HCT116 (cell line): ENCODE results near the gene GMDS. TPM values are rescaled to one million over a fixed set of nuclear protein-coding genes. Genes with fewer than 3 reads are reported as not detected.

Experiments used
- ATAC-seq: fragments of 200-7000 bp; cut with Tn5 transposase; 2 replicates; pipeline ENCODE4 v1.9.1; 2020; ENCODE audit warnings: mild to moderate bottlenecking, moderate library complexity
- BruUV-seq: library from RNA; stranded (reverse); fragments of 400-500 nt; replicated peaks from 2 replicates; lab custom pipeline; 2021; lab: Mats Ljungman, UMichigan
- CTCF ChIA-PET: fragments of 300-600 bp; sonication (Branson Sonifier 250); formaldehyde crosslinking; loops from one replicate; lab custom pipeline; 2021; ENCODE audit warnings: antibody characterized with exemption; lab: Charles Lee
- POLR2A ChIA-PET: fragments of 300-600, 350-600 bp; sonication (Branson Sonifier 250); formaldehyde crosslinking; loops from one replicate; lab custom pipeline; 2021; ENCODE audit warnings: antibody characterized with exemption; lab: Charles Lee
- RAD21 ChIA-PET, 2 experiments: fragments of 300-600 bp; sonication (Branson Sonifier 250); formaldehyde crosslinking; loops; one replicate each; lab custom pipeline; 2023; ENCODE audit warnings: low total read pairs in 2 of 2; ENCODE audit not compliant: uncharacterized antibody in 2 of 2, unreplicated experiment in 2 of 2, low non-redundant PET in 1 of 2; lab: Charles Lee
- DNase-seq: peaks from one replicate; pipeline ENCODE4 v3.0.0-alpha.2; 2010; ENCODE audit warnings: low read depth, low spot score
- H2AFZ ChIP-seq: fragments of 200-600 bp; shearing (Covaris generic), sonication (generic); 2 replicates; pipeline ENCODE4 v1.6.1; 2017; ENCODE audit warnings: low read depth, mixed run types, mixed read lengths, antibody characterized with exemption, low read length; ENCODE audit not compliant: poor library complexity, severe bottlenecking
- H3K27ac ChIP-seq: 2 replicates; pipeline ENCODE4 v1.5.1; 2012; ENCODE audit warnings: low read depth, low read length
- H3K27me3 ChIP-seq: fragments of 200-600 bp; sonication (generic); 2 replicates; pipeline ENCODE4 v1.6.1; 2016; ENCODE audit warnings: mixed run types, low read length, mixed read lengths; ENCODE audit not compliant: insufficient read depth
- H3K36me3 ChIP-seq, 2 experiments: fragments of 200-500 bp in 1 of 2; fragments of 200-600 bp in 1 of 2; sonication (Bioruptor generic) in 1 of 2; sonication (generic) in 1 of 2; 2 replicates each; pipeline versions ENCODE4 v1.5.1 to v1.6.1; 2014 to 2016; ENCODE audit warnings: low read length in 2 of 2, inconsistent platforms in 1 of 2, mixed read lengths in 1 of 2, mixed run types in 1 of 2; ENCODE audit not compliant: insufficient read depth in 2 of 2, control insufficient read depth in 1 of 2
- H3K4me1 ChIP-seq, 2 experiments: fragments of 200-600 bp in 1 of 2; sonication (generic) in 1 of 2; 2 replicates each; pipeline versions ENCODE4 v1.5.1 to v1.6.1; 2012 to 2017; ENCODE audit warnings: low read length in 2 of 2, inconsistent platforms in 1 of 2, mild to moderate bottlenecking in 1 of 2, mixed read lengths in 1 of 2, mixed run types in 1 of 2, moderate library complexity in 1 of 2; ENCODE audit not compliant: insufficient read depth in 2 of 2, control insufficient read depth in 1 of 2
- H3K4me2 ChIP-seq: fragments of 200-600 bp; sonication (generic); 2 replicates; pipeline ENCODE4 v1.6.1; 2017; ENCODE audit warnings: mixed run types, low read length, mixed read lengths
- H3K4me3 ChIP-seq, 2 experiments: fragments of 200-600 bp in 1 of 2; sonication (generic) in 1 of 2; replicated peaks in 1 of 2; 2 replicates each; pipeline ENCODE4 v1.5.1; 2011 to 2016; ENCODE audit warnings: low read length in 2 of 2, control low read depth in 1 of 2, low read depth in 1 of 2, mild to moderate bottlenecking in 1 of 2, mixed read lengths in 1 of 2, mixed run types in 1 of 2
- H3K79me2 ChIP-seq: fragments of 200-600 bp; sonication (generic); 2 replicates; pipeline ENCODE4 v1.6.1; 2017; ENCODE audit warnings: mild to moderate bottlenecking, mixed run types, low read length, moderate library complexity, mixed read lengths; ENCODE audit not compliant: insufficient read depth
- H3K9ac ChIP-seq: fragments of 200-600 bp; sonication (generic); 2 replicates; pipeline ENCODE4 v1.6.1; 2016; ENCODE audit warnings: low read length, mixed read lengths
- H3K9me2 ChIP-seq: fragments of 200-600 bp; sonication (generic), shearing (Covaris generic); 2 replicates; pipeline ENCODE4 v1.6.1; 2017; ENCODE audit warnings: mixed run types, mild to moderate bottlenecking, moderate library complexity; ENCODE audit not compliant: insufficient read depth
- H3K9me3 ChIP-seq, 2 experiments: fragments of 200-500 bp in 1 of 2; fragments of 200-600 bp in 1 of 2; sonication (Bioruptor generic) in 1 of 2; sonication (generic) in 1 of 2; 2 replicates each; pipeline ENCODE4 v1.6.1; 2014 to 2017; ENCODE audit warnings: low read length in 2 of 2, mixed read lengths in 2 of 2, inconsistent platforms in 1 of 2, low read depth in 1 of 2, mild to moderate bottlenecking in 1 of 2, mixed run types in 1 of 2, moderate library complexity in 1 of 2; ENCODE audit not compliant: control insufficient read depth in 1 of 2, insufficient read depth in 1 of 2
- H4K20me1 ChIP-seq: fragments of 200-600 bp; sonication (generic), shearing (Covaris generic); 2 replicates; pipeline ENCODE4 v1.6.1; 2017; ENCODE audit warnings: mixed run types, mild to moderate bottlenecking, moderate library complexity; ENCODE audit not compliant: insufficient read depth
- CBX3 ChIP-seq: IDR thresholded peaks from 2 replicates; pipeline ENCODE4 v1.6.1; 2012; ENCODE audit warnings: low read depth
- CTCF ChIP-seq, 3 experiments: fragments of 200-600 bp in 1 of 3; sonication (generic) in 1 of 3; IDR thresholded peaks in 2 of 3; conservative IDR thresholded peaks in 1 of 3; 2 replicates each; pipeline ENCODE4 v1.5.1; 2012 to 2017; ENCODE audit warnings: low read depth in 2 of 3, low read length in 2 of 3, antibody characterized with exemption in 1 of 3, borderline replicate concordance in 1 of 3, control low read depth in 1 of 3, mild to moderate bottlenecking in 1 of 3, mixed read lengths in 1 of 3, mixed run types in 1 of 3, moderate library complexity in 1 of 3; ENCODE audit not compliant: insufficient read depth in 1 of 3
- MAX ChIP-seq: IDR thresholded peaks from 2 replicates; pipeline ENCODE4 v1.6.1; 2012
- POLR2A ChIP-seq: IDR thresholded peaks from 2 replicates; pipeline ENCODE4 v1.7.0; 2011; ENCODE audit warnings: borderline replicate concordance; ENCODE audit not compliant: insufficient read depth, insufficient read length; ENCODE audit errors: extremely low read depth
- RAD21 ChIP-seq: IDR thresholded peaks from 2 replicates; pipeline ENCODE4 v1.6.1; 2012; ENCODE audit warnings: low read depth, mild to moderate bottlenecking
- SRF ChIP-seq: IDR thresholded peaks from 2 replicates; pipeline ENCODE4 v1.6.1; 2012; ENCODE audit warnings: low read depth
- TCF7L2 ChIP-seq: IDR thresholded peaks from 2 replicates; pipeline ENCODE4 v1.7.0; 2011; ENCODE audit warnings: borderline replicate concordance, inconsistent platforms; ENCODE audit not compliant: insufficient read depth, insufficient read length; ENCODE audit errors: extremely low read depth
- YY1 ChIP-seq: IDR thresholded peaks from 2 replicates; pipeline ENCODE4 v1.6.1; 2011; ENCODE audit warnings: low read length, low read depth, moderate library complexity, mild to moderate bottlenecking; ENCODE audit not compliant: insufficient replicate concordance; ENCODE audit errors: extremely low read depth
- ZNF274 ChIP-seq: fragments of 200-500 bp; sonication (Bioruptor generic); IDR thresholded peaks from 2 replicates; pipeline ENCODE4 v1.6.1; 2014; ENCODE audit warnings: mild to moderate bottlenecking, low read depth, low read length, inconsistent platforms
- intact Hi-C: fragments of 100-400 bp; cut with micrococcal nuclease; formaldehyde crosslinking; loops from 2 replicates; pipeline ENCODE4 v1.10.0; 2022
- total RNA-seq: library from RNA; stranded (reverse); gene quantifications from one replicate; pipeline ENCODE4 v1.2.1, GENCODE V29; 2021; ENCODE audit not compliant: unreplicated experiment
- TF ChIP-seq, protein P1 (sequence below): IDR thresholded peaks from 2 replicates; pipeline ENCODE4 v1.6.1; 2012
- TF ChIP-seq, protein P2 (sequence below): IDR thresholded peaks from 2 replicates; pipeline ENCODE4 v1.6.1; 2012; ENCODE audit warnings: low read depth

Gene GMDS
- total RNA-seq, 1 experiment from 2014 or later = 34.4 TPM

DNA sequence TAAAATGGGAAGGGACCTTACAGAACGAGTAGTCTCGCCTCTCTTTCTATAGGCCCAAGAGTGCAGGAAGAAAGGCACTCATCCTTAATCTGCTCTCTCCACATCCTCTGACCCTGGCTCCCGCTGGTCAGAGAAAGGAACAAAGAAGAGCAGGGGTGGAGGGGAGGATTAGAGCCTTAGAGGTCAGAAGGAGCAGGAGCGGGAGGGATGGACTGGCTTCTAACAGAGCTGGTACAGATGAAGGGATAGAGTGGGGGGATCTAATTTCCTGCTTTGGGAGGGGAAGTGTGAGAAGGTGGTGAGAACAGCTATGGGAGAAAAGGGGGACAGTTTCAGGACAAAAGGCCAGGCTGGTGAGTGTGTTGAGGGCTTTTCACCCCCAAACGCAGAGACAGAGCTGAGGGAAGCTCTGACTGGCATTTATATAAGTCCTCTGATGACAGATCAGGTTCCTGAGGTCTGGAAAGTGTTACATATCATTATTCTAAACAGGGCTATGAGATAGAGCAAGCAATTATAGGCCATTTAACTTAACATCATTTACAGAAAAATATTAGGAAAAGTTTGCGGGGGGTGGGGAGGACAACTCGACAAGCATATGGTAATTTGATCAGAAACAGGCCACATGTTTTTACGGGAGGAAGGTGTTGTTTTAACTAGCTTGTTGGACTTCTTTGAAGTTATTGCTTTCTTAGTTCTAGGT, 524.6 kb downstream of the GMDS start:
- H2AFZ ChIP-seq = no peak overlapping the region
- DNase-seq (no peak), ATAC-seq (no peak)
- H3K4me2 ChIP-seq = no peak overlapping the region
- intact Hi-C loops = no loop called here
- RAD21 ChIA-PET = no interaction called here
- H3K9me2 ChIP-seq = no peaks in the 10 kb centered on the region
- no peaks in the 10 kb centered on the region for H3K9me3 ChIP-seq
- H3K79me2 ChIP-seq = no peaks in the 10 kb centered on the region
- H3K4me3 ChIP-seq = no peak overlapping the region
- H3K9ac ChIP-seq = no peak overlapping the region
- H3K27me3 ChIP-seq = no peaks in the 10 kb centered on the region
- H3K4me1 ChIP-seq = peaks cover 19% of the 10 kb centered on the region in 2 experiments
- no peak overlapping the region for H3K27ac ChIP-seq
- H4K20me1 ChIP-seq = no peaks in the 10 kb centered on the region
- CTCF ChIA-PET = interaction anchor here (1.7 kb wide), 1 partner anchor 34 kb away, joined by 5 read pairs; no protein-coding TSS in a partner anchor
- POLR2A ChIA-PET = no interaction called here
- no TSS peak for BruUV-seq
- H3K36me3 ChIP-seq = no peaks in the 10 kb centered on the region
- TF ChIP-seq CTCF (IDR thresholded peaks at IDR 0.05 in 2 of 3, conservative IDR thresholded peaks at IDR 0.05 in 1 of 3; ENCODE audit: borderline replicate concordance in 1 of 3, insufficient read depth in 1 of 3, low read depth in 2 of 3, low read length in 2 of 3) (no peak), CBX3 (no peak)

DNA sequence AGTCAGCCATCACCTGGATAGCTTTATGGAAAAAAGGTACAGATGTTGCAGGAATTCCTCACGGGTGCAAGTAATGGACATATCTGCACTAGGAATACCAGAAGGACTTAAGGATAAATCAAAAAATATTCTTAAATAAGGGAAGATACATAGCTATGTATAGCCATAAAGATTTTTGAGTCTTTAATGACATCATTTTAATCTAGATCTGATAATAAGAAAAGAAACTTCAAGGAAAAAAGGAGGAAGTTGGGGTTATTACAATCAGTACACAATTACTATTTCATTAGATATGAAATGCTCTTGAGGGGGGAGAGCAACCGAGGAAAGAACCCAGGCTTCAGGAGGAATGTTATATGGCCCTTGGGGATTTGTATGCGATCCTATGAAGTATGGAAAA, 525.5 kb downstream of the GMDS start:
- Histone ChIP-seq H3K9ac (no peak overlapping the region), H3K9me2 (no peaks in the 10 kb centered on the region), H4K20me1 (no peaks in the 10 kb centered on the region), H3K27ac (no peak overlapping the region), H3K36me3 (no peaks in the 10 kb centered on the region), H3K4me2 (no peak overlapping the region), H3K27me3 (no peaks in the 10 kb centered on the region), H3K4me1 (peaks cover 15 to 17% of the 10 kb centered on the region in 2 experiments), H2AFZ (no peak overlapping the region), H3K9me3 (no peaks in the 10 kb centered on the region), H3K4me3 (no peak overlapping the region), H3K79me2 (no peaks in the 10 kb centered on the region)
- TF ChIP-seq TCF7L2 = no peak
- TF ChIP-seq, protein P1, sequence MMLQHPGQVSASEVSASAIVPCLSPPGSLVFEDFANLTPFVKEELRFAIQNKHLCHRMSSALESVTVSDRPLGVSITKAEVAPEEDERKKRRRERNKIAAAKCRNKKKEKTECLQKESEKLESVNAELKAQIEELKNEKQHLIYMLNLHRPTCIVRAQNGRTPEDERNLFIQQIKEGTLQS = no peak
- TF ChIP-seq ZNF274 = no peak
- TF ChIP-seq SRF = no peak
- no peak for TF ChIP-seq POLR2A
- no peak for TF ChIP-seq MAX
- no peak for TF ChIP-seq RAD21
- no peak for TF ChIP-seq CBX3
- no peak for TF ChIP-seq YY1
- TF ChIP-seq, protein P2, sequence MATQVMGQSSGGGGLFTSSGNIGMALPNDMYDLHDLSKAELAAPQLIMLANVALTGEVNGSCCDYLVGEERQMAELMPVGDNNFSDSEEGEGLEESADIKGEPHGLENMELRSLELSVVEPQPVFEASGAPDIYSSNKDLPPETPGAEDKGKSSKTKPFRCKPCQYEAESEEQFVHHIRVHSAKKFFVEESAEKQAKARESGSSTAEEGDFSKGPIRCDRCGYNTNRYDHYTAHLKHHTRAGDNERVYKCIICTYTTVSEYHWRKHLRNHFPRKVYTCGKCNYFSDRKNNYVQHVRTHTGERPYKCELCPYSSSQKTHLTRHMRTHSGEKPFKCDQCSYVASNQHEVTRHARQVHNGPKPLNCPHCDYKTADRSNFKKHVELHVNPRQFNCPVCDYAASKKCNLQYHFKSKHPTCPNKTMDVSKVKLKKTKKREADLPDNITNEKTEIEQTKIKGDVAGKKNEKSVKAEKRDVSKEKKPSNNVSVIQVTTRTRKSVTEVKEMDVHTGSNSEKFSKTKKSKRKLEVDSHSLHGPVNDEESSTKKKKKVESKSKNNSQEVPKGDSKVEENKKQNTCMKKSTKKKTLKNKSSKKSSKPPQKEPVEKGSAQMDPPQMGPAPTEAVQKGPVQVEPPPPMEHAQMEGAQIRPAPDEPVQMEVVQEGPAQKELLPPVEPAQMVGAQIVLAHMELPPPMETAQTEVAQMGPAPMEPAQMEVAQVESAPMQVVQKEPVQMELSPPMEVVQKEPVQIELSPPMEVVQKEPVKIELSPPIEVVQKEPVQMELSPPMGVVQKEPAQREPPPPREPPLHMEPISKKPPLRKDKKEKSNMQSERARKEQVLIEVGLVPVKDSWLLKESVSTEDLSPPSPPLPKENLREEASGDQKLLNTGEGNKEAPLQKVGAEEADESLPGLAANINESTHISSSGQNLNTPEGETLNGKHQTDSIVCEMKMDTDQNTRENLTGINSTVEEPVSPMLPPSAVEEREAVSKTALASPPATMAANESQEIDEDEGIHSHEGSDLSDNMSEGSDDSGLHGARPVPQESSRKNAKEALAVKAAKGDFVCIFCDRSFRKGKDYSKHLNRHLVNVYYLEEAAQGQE = no peak
- ATAC-seq (no peak), DNase-seq (no peak)
- no TSS peak for BruUV-seq
- intact Hi-C loops = no loop called here
- POLR2A ChIA-PET = no interaction called here
- RAD21 ChIA-PET = no interaction called here
- CTCF ChIA-PET = no interaction called here
